HCT116 (cell line): ENCODE measurements around the gene RASA2.

Experiments
- EZH2 ChIP-seq: fragments of 200-600 bp; sonication (generic); IDR thresholded peaks from 2 replicates; pipeline ENCODE4 v1.6.1; 2017; ENCODE audit warnings: antibody characterized with exemption, mixed run types
- JUND ChIP-seq: IDR thresholded peaks from 2 replicates; pipeline ENCODE4 v1.6.1; 2012
- POLR2A ChIP-seq: IDR thresholded peaks from 2 replicates; pipeline ENCODE4 v1.7.0; 2011; ENCODE audit warnings: borderline replicate concordance; ENCODE audit not compliant: insufficient read depth, insufficient read length; ENCODE audit errors: extremely low read depth

DNA sequence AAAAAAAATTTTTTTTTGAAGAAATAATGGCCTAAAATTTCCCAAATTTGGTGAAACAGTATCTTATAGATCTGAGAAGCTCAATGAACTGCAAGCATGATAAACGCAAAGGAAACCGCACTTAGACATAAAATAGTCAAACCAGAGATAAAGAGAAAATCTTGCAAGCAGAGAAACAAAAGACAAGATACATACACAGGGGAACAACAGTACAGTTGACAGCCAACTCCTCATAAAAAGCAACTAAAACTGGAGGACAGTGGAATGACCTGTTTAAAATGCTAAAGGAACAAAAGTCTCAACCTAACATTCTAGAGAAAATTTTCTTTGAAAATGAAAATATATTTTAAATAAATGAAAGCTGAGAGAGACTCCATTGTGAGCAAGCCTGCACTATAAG is 107.5 kb downstream of the RASA2 start:
- TF ChIP-seq POLR2A: no peak
- no peak for TF ChIP-seq EZH2
- no peak for TF ChIP-seq JUND
